Measurements from ENCODE around the gene CBX4. TPM values are rescaled to one million over a fixed set of nuclear protein-coding genes. Genes with fewer than 3 reads are reported as not detected.

The CBX4 gene
- total and polyA plus RNA-seq, 2 donors (not counting 1 experiment from before 2014, with no cell fraction given) = 5.4 to 13.4 TPM

DNA sequence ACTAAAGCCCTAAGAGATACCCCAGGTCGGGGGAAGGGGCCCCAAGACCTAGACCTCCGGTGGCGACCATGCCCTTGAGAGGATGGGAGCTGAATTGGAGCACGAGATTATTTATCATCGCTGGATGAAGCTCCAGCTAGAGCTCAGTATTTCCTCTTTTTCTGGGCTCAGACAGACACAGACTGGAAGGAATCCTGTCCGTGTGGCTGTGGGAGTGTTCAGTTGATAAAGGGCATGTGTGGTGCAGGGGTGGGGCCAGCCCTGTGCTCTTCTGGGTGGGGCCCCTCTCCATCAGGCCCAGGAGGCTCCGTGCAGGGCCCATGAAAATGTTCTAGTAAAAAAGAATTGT is 6.3 kb upstream of the CBX4 start:
- H3K36me3 ChIP-seq (ENCODE audit: control insufficient read depth, insufficient read depth, low read length) = no peaks in the 10 kb centered on the region
- no peak for DNase-seq (ENCODE audit: low read depth in 2 of 2)
- H3K4me3 ChIP-seq (replicated peaks in 1 of 4; ENCODE audit: control extremely low read depth in 1 of 4, insufficient read depth in 1 of 4, low read depth in 3 of 4, low read length in 4 of 4) = no peak overlapping the region
- no peaks in the 10 kb centered on the region for H3K9me3 ChIP-seq (ENCODE audit: control insufficient read depth, insufficient read depth, low read depth, low read length)
- H4K20me1 ChIP-seq (ENCODE audit: control insufficient read depth, extremely low read depth, insufficient read depth, low read length) = no peaks in the 10 kb centered on the region
- no peaks in the 10 kb centered on the region for H3K79me2 ChIP-seq (ENCODE audit: control insufficient read depth, insufficient read depth, low read length)
- no peak overlapping the region for H3K27ac ChIP-seq (ENCODE audit: insufficient read depth, low read length)
- H3K4me1 ChIP-seq (ENCODE audit: control insufficient read depth, extremely low read depth, insufficient read depth, low read length) = peaks cover 4% of the 10 kb centered on the region
- H3K9ac ChIP-seq (ENCODE audit: insufficient read depth, low read length) = no peak overlapping the region
- no peak overlapping the region for H2AFZ ChIP-seq (ENCODE audit: low read length)
- TF ChIP-seq EZH2 (IDR thresholded peaks at IDR 0.05; ENCODE audit: low read length, missing control alignments) = no peak
- TF ChIP-seq, protein P1, sequence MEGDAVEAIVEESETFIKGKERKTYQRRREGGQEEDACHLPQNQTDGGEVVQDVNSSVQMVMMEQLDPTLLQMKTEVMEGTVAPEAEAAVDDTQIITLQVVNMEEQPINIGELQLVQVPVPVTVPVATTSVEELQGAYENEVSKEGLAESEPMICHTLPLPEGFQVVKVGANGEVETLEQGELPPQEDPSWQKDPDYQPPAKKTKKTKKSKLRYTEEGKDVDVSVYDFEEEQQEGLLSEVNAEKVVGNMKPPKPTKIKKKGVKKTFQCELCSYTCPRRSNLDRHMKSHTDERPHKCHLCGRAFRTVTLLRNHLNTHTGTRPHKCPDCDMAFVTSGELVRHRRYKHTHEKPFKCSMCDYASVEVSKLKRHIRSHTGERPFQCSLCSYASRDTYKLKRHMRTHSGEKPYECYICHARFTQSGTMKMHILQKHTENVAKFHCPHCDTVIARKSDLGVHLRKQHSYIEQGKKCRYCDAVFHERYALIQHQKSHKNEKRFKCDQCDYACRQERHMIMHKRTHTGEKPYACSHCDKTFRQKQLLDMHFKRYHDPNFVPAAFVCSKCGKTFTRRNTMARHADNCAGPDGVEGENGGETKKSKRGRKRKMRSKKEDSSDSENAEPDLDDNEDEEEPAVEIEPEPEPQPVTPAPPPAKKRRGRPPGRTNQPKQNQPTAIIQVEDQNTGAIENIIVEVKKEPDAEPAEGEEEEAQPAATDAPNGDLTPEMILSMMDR (conservative IDR thresholded peaks at IDR 0.05 in 1 of 2, IDR thresholded peaks at IDR 0.05 in 1 of 2; ENCODE audit: low read depth in 1 of 2, low read length in 2 of 2) = no peak
- no peak overlapping the region for H3K4me2 ChIP-seq (ENCODE audit: extremely low read depth, insufficient read depth, low read length)
- H3K27me3 ChIP-seq (ENCODE audit: control insufficient read depth, insufficient read depth, low read length) = peaks cover 34% of the 10 kb centered on the region

DNA sequence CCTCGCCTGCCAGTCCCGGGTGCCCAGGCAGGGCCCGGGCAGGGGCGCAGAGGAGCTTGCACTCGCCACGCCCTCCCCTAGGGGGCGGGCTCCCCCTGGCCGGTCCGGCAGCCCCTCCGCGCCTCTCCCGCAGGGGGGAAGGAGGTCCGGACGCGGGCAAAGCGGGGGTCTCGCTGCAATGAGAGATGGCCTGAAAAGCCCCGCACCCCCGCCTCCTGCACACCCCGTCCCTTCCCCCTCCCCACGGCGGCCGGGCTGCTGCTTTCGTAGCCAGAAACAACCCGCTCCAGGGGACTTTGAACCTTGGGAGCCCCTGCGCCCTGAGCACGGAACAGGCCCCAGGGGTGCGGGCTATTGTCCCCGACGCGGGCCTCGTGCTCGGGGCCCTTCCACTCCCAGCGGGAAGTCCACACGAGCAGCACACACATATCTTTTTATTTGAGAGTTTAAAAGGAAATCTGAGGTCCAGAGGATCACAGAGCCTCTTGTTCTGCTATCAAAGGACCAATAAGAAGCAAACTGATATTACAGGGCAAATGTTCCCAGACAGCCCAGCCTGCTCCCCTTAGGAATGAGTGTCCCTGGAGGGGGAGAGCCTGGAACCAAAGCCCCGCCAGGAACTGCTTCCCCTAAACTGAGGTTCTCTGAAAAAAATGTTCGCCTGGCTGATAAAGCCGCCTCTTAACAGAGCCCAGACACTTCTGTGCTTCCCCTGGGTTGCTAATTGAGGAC is 5.8 kb upstream of the CBX4 start:
- Histone ChIP-seq H3K4me2 (ENCODE audit: extremely low read depth, insufficient read depth, low read length) (no peak overlapping the region), H3K4me3 (replicated peaks in 1 of 4; ENCODE audit: control extremely low read depth in 1 of 4, insufficient read depth in 1 of 4, low read depth in 3 of 4, low read length in 4 of 4) (no peak overlapping the region), H3K27me3 (ENCODE audit: control insufficient read depth, insufficient read depth, low read length) (peaks cover 38% of the 10 kb centered on the region), H3K9me3 (ENCODE audit: control insufficient read depth, insufficient read depth, low read depth, low read length) (no peaks in the 10 kb centered on the region), H3K79me2 (ENCODE audit: control insufficient read depth, insufficient read depth, low read length) (no peaks in the 10 kb centered on the region), H3K27ac (ENCODE audit: insufficient read depth, low read length) (no peak overlapping the region), H2AFZ (ENCODE audit: low read length) (no peak overlapping the region), H3K36me3 (ENCODE audit: control insufficient read depth, insufficient read depth, low read length) (no peaks in the 10 kb centered on the region), H4K20me1 (ENCODE audit: control insufficient read depth, extremely low read depth, insufficient read depth, low read length) (no peaks in the 10 kb centered on the region), H3K4me1 (ENCODE audit: control insufficient read depth, extremely low read depth, insufficient read depth, low read length) (peaks cover 4% of the 10 kb centered on the region), H3K9ac (ENCODE audit: insufficient read depth, low read length) (no peak overlapping the region)
- TF ChIP-seq, protein P1 (conservative IDR thresholded peaks at IDR 0.05 in 1 of 2, IDR thresholded peaks at IDR 0.05 in 1 of 2; ENCODE audit: low read depth in 1 of 2, low read length in 2 of 2) = peak; percentile 52 to 55
- TF ChIP-seq EZH2 (IDR thresholded peaks at IDR 0.05; ENCODE audit: low read length, missing control alignments) = no peak
- no peak for DNase-seq (ENCODE audit: low read depth in 2 of 2)

DNA sequence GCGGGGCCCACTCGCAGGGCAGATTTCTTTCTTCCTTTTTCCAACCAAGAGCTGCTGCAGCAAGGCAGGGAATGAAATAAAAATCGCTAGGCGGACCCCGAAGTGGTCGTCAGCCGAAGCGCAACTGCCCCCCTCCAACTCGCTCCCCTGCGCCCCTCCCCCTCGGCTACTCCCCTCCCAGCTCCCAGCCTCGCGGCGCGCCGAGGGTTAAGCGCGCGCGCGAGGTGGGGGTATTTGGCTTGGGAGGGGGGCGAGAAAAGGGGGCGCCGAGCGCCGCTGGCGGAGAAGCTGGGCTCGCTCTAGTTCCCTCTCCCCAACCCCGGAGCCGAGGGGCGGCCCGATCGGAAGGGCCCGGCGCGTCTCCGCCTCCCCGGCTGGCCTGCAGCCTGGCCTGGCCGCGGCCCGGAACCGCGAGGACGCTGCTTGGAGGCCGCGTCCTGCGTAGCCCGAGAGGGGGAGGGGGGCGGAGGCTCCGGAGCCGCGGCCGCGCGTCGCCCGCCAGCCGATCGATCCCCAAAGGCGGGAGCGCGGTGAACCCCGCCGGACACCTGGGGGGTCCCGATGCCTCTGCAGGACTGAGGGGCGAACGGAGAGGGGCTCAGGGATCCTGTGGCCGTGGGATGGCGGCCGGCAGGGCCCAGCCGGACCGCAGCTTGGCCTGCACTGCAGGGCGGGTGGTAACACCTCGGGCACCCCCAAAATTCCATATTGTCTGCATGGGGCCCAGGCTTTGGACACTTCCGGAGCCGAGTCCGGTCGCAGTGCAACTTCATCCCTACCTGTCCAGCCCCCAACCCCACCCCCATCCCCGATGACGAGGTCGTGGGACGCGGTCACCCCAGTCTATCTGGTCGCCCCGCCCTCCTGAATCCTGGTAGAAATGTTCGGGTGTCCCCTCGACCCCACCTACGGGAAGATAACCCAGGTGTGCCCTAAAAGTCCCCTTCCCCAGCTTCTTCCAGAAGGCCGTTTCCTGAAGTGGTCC is 4.9 kb upstream of the CBX4 start:
- Histone ChIP-seq H3K27ac (ENCODE audit: insufficient read depth, low read length) (no peak overlapping the region), H3K4me3 (replicated peaks in 1 of 4; ENCODE audit: control extremely low read depth in 1 of 4, insufficient read depth in 1 of 4, low read depth in 3 of 4, low read length in 4 of 4) (peak overlapping the region; percentile 37 to 60 (median 46)), H3K79me2 (ENCODE audit: control insufficient read depth, insufficient read depth, low read length) (no peaks in the 10 kb centered on the region), H3K27me3 (ENCODE audit: control insufficient read depth, insufficient read depth, low read length) (peaks cover 40% of the 10 kb centered on the region), H3K9ac (ENCODE audit: insufficient read depth, low read length) (peak overlapping the region; percentile 59), H3K4me2 (ENCODE audit: extremely low read depth, insufficient read depth, low read length) (peak overlapping the region; percentile 88), H3K4me1 (ENCODE audit: control insufficient read depth, extremely low read depth, insufficient read depth, low read length) (peaks cover 4% of the 10 kb centered on the region), H2AFZ (ENCODE audit: low read length) (peak overlapping the region; percentile 76), H3K36me3 (ENCODE audit: control insufficient read depth, insufficient read depth, low read length) (no peaks in the 10 kb centered on the region), H3K9me3 (ENCODE audit: control insufficient read depth, insufficient read depth, low read depth, low read length) (no peaks in the 10 kb centered on the region), H4K20me1 (ENCODE audit: control insufficient read depth, extremely low read depth, insufficient read depth, low read length) (no peaks in the 10 kb centered on the region)
- TF ChIP-seq, protein P1 (conservative IDR thresholded peaks at IDR 0.05 in 1 of 2, IDR thresholded peaks at IDR 0.05 in 1 of 2; ENCODE audit: low read depth in 1 of 2, low read length in 2 of 2) = no peak
- TF ChIP-seq EZH2 (IDR thresholded peaks at IDR 0.05; ENCODE audit: low read length, missing control alignments) = no peak
- peak; percentile 68 to 72 for DNase-seq (ENCODE audit: low read depth in 2 of 2)

Measured in fibroblast of lung (primary cell).